ENCODE results near the gene TELO2. TPM values are rescaled to one million over a fixed set of nuclear protein-coding genes. Genes with fewer than 3 reads are reported as not detected.

Gene TELO2
- total and polyA plus RNA-seq, 10 donors: 28.5 to 110 (median 57.8) TPM

- H3K27ac ChIP-seq: no peak overlapping the region
- no peak for TF ChIP-seq POLR2AphosphoS5 (IDR thresholded peaks at IDR 0.05)
- no peak for TF ChIP-seq POLR2A (IDR thresholded peaks at IDR 0.05)
- TF ChIP-seq CTCF (IDR thresholded peaks at IDR 0.05 in 8 of 11, conservative IDR thresholded peaks at IDR 0.05 in 3 of 11): no peak
- peaks cover 6 to 23% (median 15%) of the 10 kb centered on the region in 6 donors for H3K4me1 ChIP-seq
- H3K27me3 ChIP-seq (replicated peaks in 1 of 7): no peaks in the 10 kb centered on the region
- no peaks in the 10 kb centered on the region for H3K9me3 ChIP-seq
- intact Hi-C loops (cut with DNase I; ENCODE audit: low total_unique reads): no loop called here
- peak; percentile 56 for DNase-seq
- WGBS, 5 donors: 94 to 97% (median 95%) methylated on average over 26 to 35 of the region's 35 CpGs
- no peak overlapping the region for H3K4me3 ChIP-seq
- peaks cover 10 to 99% (median 93%) of the 10 kb centered on the region in 6 donors for H3K36me3 ChIP-seq
Measured at GRCh38 chr16:1498899-1499676, 5.9 kb downstream of the TELO2 start.

GRCh38 chr16:1499756-1500464 is 6.8 kb downstream of the TELO2 start:
- peak; percentile 72 for DNase-seq
- WGBS, 5 donors: 91 to 96% (median 95%) methylated on average over 20 to 36 of the region's 36 CpGs
- Histone ChIP-seq H3K27ac (no peak overlapping the region), H3K4me1 (peaks cover 0 to 15% (median 7%) of the 10 kb centered on the region in 6 donors), H3K27me3 (replicated peaks in 1 of 7) (no peaks in the 10 kb centered on the region), H3K9me3 (no peaks in the 10 kb centered on the region), H3K4me3 (no peak overlapping the region), H3K36me3 (peaks cover 10 to 97% (median 90%) of the 10 kb centered on the region in 6 donors)
- TF ChIP-seq POLR2A (IDR thresholded peaks at IDR 0.05) (no peak), POLR2AphosphoS5 (IDR thresholded peaks at IDR 0.05) (no peak), CTCF (IDR thresholded peaks at IDR 0.05 in 8 of 11, conservative IDR thresholded peaks at IDR 0.05 in 3 of 11) (no peak)
- intact Hi-C loops (cut with DNase I; ENCODE audit: low total_unique reads): no loop called here

- Histone ChIP-seq H3K4me1 (peaks cover 0 to 8% (median under 1%) of the 10 kb centered on the region in 6 donors), H3K36me3 (peaks cover 10 to 97% (median 85%) of the 10 kb centered on the region in 6 donors), H3K9me3 (no peaks in the 10 kb centered on the region), H3K27ac (no peak overlapping the region), H3K27me3 (replicated peaks in 1 of 7) (no peaks in the 10 kb centered on the region), H3K4me3 (no peak overlapping the region)
- TF ChIP-seq POLR2A (IDR thresholded peaks at IDR 0.05) (no peak), CTCF (IDR thresholded peaks at IDR 0.05 in 8 of 11, conservative IDR thresholded peaks at IDR 0.05 in 3 of 11) (no peak), POLR2AphosphoS5 (IDR thresholded peaks at IDR 0.05) (no peak)
- DNase-seq: peak; percentile 51
- 96 to 97% (median 97%) methylated on average over 19 to 44 of the region's 44 CpGs for WGBS, 5 donors
- intact Hi-C loops (cut with DNase I; ENCODE audit: low total_unique reads): no loop called here
Measured at GRCh38 chr16:1500465-1501150, 7.4 kb downstream of the TELO2 start.
